WTC11 (cell line): ENCODE measurements around the gene RETREG2. TPM values are rescaled to one million over a fixed set of nuclear protein-coding genes. Genes with fewer than 3 reads are reported as not detected.

Experiments
- ATAC-seq: fragments of 200-7000 bp; cut with Tn5 transposase; 2 replicates; pipeline ENCODE4 v1.10.0; 2021; ENCODE audit warnings: mild to moderate bottlenecking, moderate library complexity
- CTCF ChIA-PET: fragments of 300-600 bp; sonication (Branson Sonifier 250); formaldehyde crosslinking; loops from one replicate; lab custom pipeline; 2021; ENCODE audit warnings: antibody characterized with exemption; lab: Charles Lee
- POLR2A ChIA-PET: fragments of 350-600 bp; sonication (Branson Sonifier 250); formaldehyde crosslinking; loops from one replicate; lab custom pipeline; 2021; ENCODE audit warnings: antibody characterized with exemption; lab: Charles Lee
- DNase-seq: peaks from one replicate; pipeline ENCODE4 v3.0.0; 2021; ENCODE audit warnings: low spot score
- H3K27ac Mint-ChIP-seq: 2 replicates; pipeline ENCODE4 v1.8.0; 2021; ENCODE audit warnings: mixed read lengths
- H3K27me3 Mint-ChIP-seq: 2 replicates; pipeline ENCODE4 v1.8.0; 2021; ENCODE audit warnings: low read depth, mild to moderate bottlenecking, moderate library complexity, mixed read lengths
- H3K36me3 Mint-ChIP-seq: 2 replicates; pipeline ENCODE4 v1.8.0; 2021; ENCODE audit warnings: mixed read lengths
- H3K4me1 Mint-ChIP-seq: 2 replicates; pipeline ENCODE4 v1.8.0; 2022; ENCODE audit warnings: mixed read lengths
- H3K4me3 Mint-ChIP-seq: 2 replicates; pipeline ENCODE4 v1.8.0; 2021; ENCODE audit warnings: mild to moderate bottlenecking, moderate library complexity, mixed read lengths
- H3K9me3 Mint-ChIP-seq: 2 replicates; pipeline ENCODE4 v1.8.0; 2021; ENCODE audit warnings: mixed read lengths
- AFF4 ChIP-seq: sonication (generic); formaldehyde crosslinking; IDR thresholded peaks from 2 replicates; pipeline ENCODE4 v1.8.1; 2023; ENCODE audit warnings: mild to moderate bottlenecking, missing genetic modification reagents, borderline replicate concordance
- ATF6 ChIP-seq: sonication (generic); formaldehyde crosslinking; IDR thresholded peaks from 2 replicates; pipeline ENCODE4 v1.8.1; 2023; ENCODE audit warnings: mild to moderate bottlenecking, missing genetic modification reagents
- E2F4 ChIP-seq: sonication (generic); formaldehyde crosslinking; IDR thresholded peaks from 2 replicates; pipeline ENCODE4 v1.8.1; 2022; ENCODE audit warnings: low read depth, mild to moderate bottlenecking, moderate library complexity, missing genetic modification reagents, borderline replicate concordance
- FOXJ3 ChIP-seq: sonication (generic); formaldehyde crosslinking; IDR thresholded peaks from 2 replicates; pipeline ENCODE4 v1.9.0; 2021; ENCODE audit warnings: missing genetic modification reagents, mild to moderate bottlenecking, borderline replicate concordance
- FOXK1 ChIP-seq: sonication (generic); formaldehyde crosslinking; IDR thresholded peaks from 2 replicates; pipeline ENCODE4 v1.8.0; 2022; ENCODE audit warnings: mild to moderate bottlenecking, moderate library complexity, missing genetic modification reagents
- NR1H2 ChIP-seq: sonication (generic); formaldehyde crosslinking; IDR thresholded peaks from 2 replicates; pipeline ENCODE4 v1.9.0; 2021; ENCODE audit warnings: mild to moderate bottlenecking, moderate library complexity, missing genetic modification reagents
- PRRX2 ChIP-seq: fragments of 250-450 bp; sonication (Bioruptor Pico); IDR thresholded peaks from 2 replicates; pipeline ENCODE4 v1.8.0; 2021; ENCODE audit warnings: mild to moderate bottlenecking
- SMAD4 ChIP-seq: sonication (generic); formaldehyde crosslinking; IDR thresholded peaks from 2 replicates; pipeline ENCODE4 v1.8.0; 2022; ENCODE audit warnings: mild to moderate bottlenecking, missing genetic modification reagents
- STAT6 ChIP-seq: sonication (generic); formaldehyde crosslinking; conservative IDR thresholded peaks from 2 replicates; pipeline ENCODE4 v1.8.1; 2023; ENCODE audit warnings: mild to moderate bottlenecking, low read depth, missing genetic modification reagents, moderate library complexity
- TCF7 ChIP-seq: sonication (generic); formaldehyde crosslinking; IDR thresholded peaks from 2 replicates; pipeline ENCODE4 v1.8.0; 2022; ENCODE audit warnings: mild to moderate bottlenecking, low read depth, missing genetic modification reagents, moderate library complexity
- ZBTB21 ChIP-seq: sonication (generic); formaldehyde crosslinking; IDR thresholded peaks from 2 replicates; pipeline ENCODE4 v1.8.1; 2023; ENCODE audit warnings: mild to moderate bottlenecking, missing genetic modification reagents, borderline replicate concordance
- ZBTB43 ChIP-seq: sonication (generic); formaldehyde crosslinking; IDR thresholded peaks from 2 replicates; pipeline ENCODE4 v1.8.1; 2023; ENCODE audit warnings: mild to moderate bottlenecking, missing genetic modification reagents
- ZMAT4 ChIP-seq: fragments of 250-450 bp; sonication (Bioruptor Pico); IDR thresholded peaks from 2 replicates; pipeline ENCODE4 v1.9.0; 2021; ENCODE audit warnings: mild to moderate bottlenecking
- ZNF219 ChIP-seq: sonication (generic); formaldehyde crosslinking; IDR thresholded peaks from 2 replicates; pipeline ENCODE4 v1.8.0; 2023; ENCODE audit warnings: missing genetic modification reagents, mild to moderate bottlenecking, borderline replicate concordance
- ZNF263 ChIP-seq: sonication (generic); formaldehyde crosslinking; IDR thresholded peaks from 2 replicates; pipeline ENCODE4 v1.8.1; 2022; ENCODE audit warnings: low read depth, mild to moderate bottlenecking, moderate library complexity, missing genetic modification reagents
- ZNF532 ChIP-seq: fragments of 250-450 bp; sonication (Bioruptor Pico); IDR thresholded peaks from 2 replicates; pipeline ENCODE4 v1.9.0; 2021; ENCODE audit warnings: mild to moderate bottlenecking, borderline replicate concordance
- total RNA-seq: library from RNA; stranded (reverse); gene quantifications from 3 replicates; pipeline ENCODE4 v1.2.3, GENCODE V29; 2021

Gene RETREG2
- total RNA-seq, 1 experiment from 2014 or later = 60.2 TPM

GRCh38 chr2:219221957-219222518 lies 44.0 kb downstream of the RETREG2 start:
- no peak for DNase-seq
- no peak overlapping the region for H3K4me3 Mint-ChIP-seq
- H3K9me3 Mint-ChIP-seq = no peaks in the 10 kb centered on the region
- CTCF ChIA-PET = no interaction called here
- no peak for ATAC-seq
- H3K27ac Mint-ChIP-seq = no peak overlapping the region
- POLR2A ChIA-PET = interaction anchor here (1.3 kb wide), 1 partner anchor 46 kb away, joined by 3 read pairs; the partner anchor contains the start of gene CNPPD1
- peaks cover 48% of the 10 kb centered on the region for H3K36me3 Mint-ChIP-seq
- peaks cover 15% of the 10 kb centered on the region for H3K4me1 Mint-ChIP-seq
- TF ChIP-seq ZBTB43 (CRISPR knock-in tag) (no peak), STAT6 (CRISPR knock-in tag) (no peak), ZNF532 (CRISPR knock-in tag) (no peak), FOXK1 (CRISPR knock-in tag) (no peak), ZBTB21 (CRISPR knock-in tag) (no peak), ZNF263 (CRISPR knock-in tag) (no peak), NR1H2 (CRISPR knock-in tag) (no peak), FOXJ3 (no peak), ZMAT4 (no peak), SMAD4 (no peak)
- H3K27me3 Mint-ChIP-seq = no peaks in the 10 kb centered on the region

GRCh38 chr2:219223831-219224610 lies 45.9 kb downstream of the RETREG2 start:
- Mint-ChIP-seq H3K27ac (no peak overlapping the region), H3K27me3 (no peaks in the 10 kb centered on the region), H3K4me3 (no peak overlapping the region), H3K4me1 (peaks cover 15% of the 10 kb centered on the region), H3K9me3 (no peaks in the 10 kb centered on the region), H3K36me3 (peaks cover 48% of the 10 kb centered on the region)
- POLR2A ChIA-PET = no interaction called here
- no peak for DNase-seq
- CTCF ChIA-PET = no interaction called here
- no peak for ATAC-seq
- no peak for TF ChIP-seq AFF4 (CRISPR knock-in tag)
- no peak for TF ChIP-seq PRRX2 (CRISPR knock-in tag)
- TF ChIP-seq ZBTB21 (CRISPR knock-in tag) = no peak
- no peak for TF ChIP-seq ATF6 (CRISPR knock-in tag)
- no peak for TF ChIP-seq E2F4 (CRISPR knock-in tag)
- no peak for TF ChIP-seq ZNF219
- TF ChIP-seq TCF7 = no peak
